Measurements from ENCODE around the gene TEK. TPM values are rescaled to one million over a fixed set of nuclear protein-coding genes. Genes with fewer than 3 reads are reported as not detected.

Gene TEK
- total and polyA plus RNA-seq, 2 experiments from 2014 or later = 1.9 to 9.4 TPM

DNA sequence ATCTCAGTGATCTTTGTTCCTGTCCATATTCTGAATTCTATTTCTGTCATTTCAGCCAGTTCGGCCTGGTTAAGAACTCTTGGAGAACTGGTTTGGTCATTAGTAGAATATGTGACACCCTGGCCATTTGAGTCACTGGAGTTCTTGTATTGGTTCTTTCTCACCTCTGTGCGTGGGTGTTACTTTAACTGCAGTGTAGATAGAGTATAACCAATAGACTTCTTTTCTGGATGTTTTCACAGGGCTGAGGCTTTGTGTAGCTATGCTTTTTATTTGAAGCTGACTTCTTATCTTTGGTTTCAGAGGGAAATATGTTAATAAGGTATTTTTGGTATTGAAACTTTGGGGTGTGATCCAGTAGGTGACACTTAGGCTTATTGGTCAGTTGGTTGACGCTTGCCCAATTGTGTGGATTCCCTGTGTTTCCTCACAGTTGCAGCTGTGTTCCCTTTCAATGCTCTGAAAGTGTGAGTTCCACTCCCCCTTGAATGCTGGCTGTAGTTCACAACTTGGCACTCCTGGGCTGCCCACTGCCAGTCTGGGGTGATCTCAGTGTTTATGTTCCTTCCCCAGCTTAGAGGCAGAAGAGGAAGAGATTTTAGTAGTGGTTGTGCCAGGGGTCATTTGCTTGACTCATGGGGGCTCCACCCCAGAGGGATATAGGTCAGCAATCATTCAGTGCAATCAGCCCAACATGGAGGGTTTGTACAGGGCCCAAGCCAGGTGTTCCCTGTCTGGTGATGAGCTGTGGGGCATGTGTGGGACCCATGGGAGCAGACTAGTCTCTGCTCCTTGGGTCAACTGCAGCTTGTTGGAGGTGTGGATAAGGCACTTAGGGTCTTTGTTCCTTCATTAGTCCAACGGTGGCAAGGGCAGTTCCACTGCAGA is 34.9 kb upstream of the TEK start (continued):
- TF ChIP-seq EZH2phosphoT487 (IDR thresholded peaks at IDR 0.05; ENCODE audit: unreplicated experiment) = no peak
- TF ChIP-seq, protein P1, sequence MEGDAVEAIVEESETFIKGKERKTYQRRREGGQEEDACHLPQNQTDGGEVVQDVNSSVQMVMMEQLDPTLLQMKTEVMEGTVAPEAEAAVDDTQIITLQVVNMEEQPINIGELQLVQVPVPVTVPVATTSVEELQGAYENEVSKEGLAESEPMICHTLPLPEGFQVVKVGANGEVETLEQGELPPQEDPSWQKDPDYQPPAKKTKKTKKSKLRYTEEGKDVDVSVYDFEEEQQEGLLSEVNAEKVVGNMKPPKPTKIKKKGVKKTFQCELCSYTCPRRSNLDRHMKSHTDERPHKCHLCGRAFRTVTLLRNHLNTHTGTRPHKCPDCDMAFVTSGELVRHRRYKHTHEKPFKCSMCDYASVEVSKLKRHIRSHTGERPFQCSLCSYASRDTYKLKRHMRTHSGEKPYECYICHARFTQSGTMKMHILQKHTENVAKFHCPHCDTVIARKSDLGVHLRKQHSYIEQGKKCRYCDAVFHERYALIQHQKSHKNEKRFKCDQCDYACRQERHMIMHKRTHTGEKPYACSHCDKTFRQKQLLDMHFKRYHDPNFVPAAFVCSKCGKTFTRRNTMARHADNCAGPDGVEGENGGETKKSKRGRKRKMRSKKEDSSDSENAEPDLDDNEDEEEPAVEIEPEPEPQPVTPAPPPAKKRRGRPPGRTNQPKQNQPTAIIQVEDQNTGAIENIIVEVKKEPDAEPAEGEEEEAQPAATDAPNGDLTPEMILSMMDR (conservative IDR thresholded peaks at IDR 0.05; ENCODE audit: low read depth in 2 of 2) = no peak
- no peak for TF ChIP-seq ZNF114 (CRISPR knock-in tag; IDR thresholded peaks at IDR 0.05)

GRCh38 chr9:27078685-27079084 is 30.3 kb upstream of the TEK start:
- no peaks in the 10 kb centered on the region for H3K27me3 ChIP-seq (ENCODE audit: insufficient read depth)
- no peaks in the 10 kb centered on the region for H3K79me2 ChIP-seq (replicated peaks; ENCODE audit: insufficient read depth)
- no peak overlapping the region for H3K4me3 Mint-ChIP-seq
- H3K36me3 ChIP-seq (ENCODE audit: insufficient read depth) = no peaks in the 10 kb centered on the region
- H3F3A ChIP-seq (replicated peaks; ENCODE audit: low read depth) = no peaks in the 10 kb centered on the region
- H3K4me3 ChIP-seq = no peak overlapping the region
- no peak overlapping the region for H3K27ac Mint-ChIP-seq
- 0 out of 2 replicates have a peak, but pooled peaks cover 6% of the 10 kb centered on the region for H3K4me1 ChIP-seq (ENCODE audit: insufficient read depth)
- ATAC-seq = no peak
- no peak overlapping the region for H3K27ac ChIP-seq (ENCODE audit: low read depth)
- no peak for DNase-seq (ENCODE audit: low spot score)
- peaks cover 3% of the 10 kb centered on the region; the same call in 2 of the 3 replicates for H3K4me1 Mint-ChIP-seq
- no peak overlapping the region for H3K4me2 ChIP-seq
- no peaks in the 10 kb centered on the region for H4K20me1 ChIP-seq (replicated peaks; ENCODE audit: insufficient read depth)
- H3K9me2 ChIP-seq (ENCODE audit: insufficient read depth) = peaks cover 4% of the 10 kb centered on the region; the same call in 1 of the 2 replicates
- no peak overlapping the region for H2AFZ ChIP-seq
- no peaks in the 10 kb centered on the region for H3K9me3 Mint-ChIP-seq
- H3K36me3 Mint-ChIP-seq (ENCODE audit: low read depth) = no peaks in the 10 kb centered on the region
- H3K27me3 Mint-ChIP-seq (ENCODE audit: insufficient read depth, low read depth, poor library complexity) = peaks cover 4% of the 10 kb centered on the region
- TF ChIP-seq STAT1 (IDR thresholded peaks at IDR 0.05; ENCODE audit: unreplicated experiment) (no peak), POLR2AphosphoS5 (IDR thresholded peaks at IDR 0.05; ENCODE audit: low read depth) (no peak), NANOG (IDR thresholded peaks at IDR 0.05; ENCODE audit: borderline replicate concordance) (no peak), EZH2phosphoT487 (IDR thresholded peaks at IDR 0.05; ENCODE audit: unreplicated experiment) (no peak), ZNF462 (CRISPR knock-in tag; IDR thresholded peaks at IDR 0.05) (no peak), CREB1 (CRISPR knock-in tag; IDR thresholded peaks at IDR 0.05; ENCODE audit: low read depth) (no peak), ETS1 (IDR thresholded peaks at IDR 0.05) (no peak), ZNF331 (CRISPR knock-in tag; IDR thresholded peaks at IDR 0.05; ENCODE audit: low read depth) (no peak), EZH2 (IDR thresholded peaks at IDR 0.05; ENCODE audit: low read depth, unreplicated experiment) (no peak)
- TF ChIP-seq, protein P1 (conservative IDR thresholded peaks at IDR 0.05; ENCODE audit: low read depth in 2 of 2) = no peak

Measured in GM23338 (cell line).